Natural killer cell (primary cell): ENCODE results near the gene CTSZ. TPM values are rescaled to one million over a fixed set of nuclear protein-coding genes. Genes with fewer than 3 reads are reported as not detected.

ENCODE experiments used
- ATAC-seq, 3 donors: fragments of 150-1000 bp in 2 of 3; fragments of 200-7000 bp in 1 of 3; cut with Tn5 transposase; 1 replicate in 1 of 3; 2 replicates in 2 of 3; pipeline ENCODE4 v1.10.0; 2021; ENCODE audit warnings: mild to moderate bottlenecking in 2 of 3, moderate library complexity in 2 of 3
- DNase-seq, 2 donors: peaks; one replicate each; pipeline versions ENCODE4 v3.0.0 to v3.0.0-alpha.2; 2013 to 2021; ENCODE audit warnings: mixed read lengths in 1 of 2
- H3K27ac ChIP-seq: one replicate; pipeline ENCODE4 v1.5.1; 2013; ENCODE audit warnings: mild to moderate bottlenecking, low read length
- H3K27me3 ChIP-seq: one replicate; pipeline ENCODE4 v1.6.1; 2013; ENCODE audit warnings: low read length; ENCODE audit not compliant: control insufficient read depth, insufficient read depth
- H3K36me3 ChIP-seq: one replicate; pipeline ENCODE4 v1.6.1; 2013; ENCODE audit warnings: low read length; ENCODE audit not compliant: control insufficient read depth, insufficient read depth
- H3K4me1 ChIP-seq: one replicate; pipeline ENCODE4 v1.6.1; 2013; ENCODE audit warnings: low read length; ENCODE audit not compliant: control insufficient read depth, insufficient read depth
- H3K4me3 ChIP-seq: one replicate; pipeline ENCODE4 v1.5.1; 2013; ENCODE audit warnings: low read length
- H3K9me3 ChIP-seq: one replicate; pipeline ENCODE4 v1.6.1; 2013; ENCODE audit warnings: low read length; ENCODE audit not compliant: control insufficient read depth, insufficient read depth
- H3K27ac Mint-ChIP-seq, 2 donors: one replicate each; pipeline ENCODE4 v1.8.0; 2022; ENCODE audit warnings: mild to moderate bottlenecking in 2 of 2, mixed read lengths in 2 of 2, moderate library complexity in 1 of 2
- H3K27me3 Mint-ChIP-seq, 2 donors: one replicate each; pipeline ENCODE4 v1.8.0; 2022; ENCODE audit warnings: low read depth in 2 of 2, mixed read lengths in 2 of 2
- H3K36me3 Mint-ChIP-seq: one replicate; pipeline ENCODE4 v1.8.0; 2022; ENCODE audit warnings: mixed read lengths
- H3K4me1 Mint-ChIP-seq, 2 donors: one replicate each; pipeline ENCODE4 v1.8.0; 2022; ENCODE audit warnings: mixed read lengths in 2 of 2
- H3K4me3 Mint-ChIP-seq: one replicate; pipeline ENCODE4 v1.8.0; 2022; ENCODE audit warnings: mild to moderate bottlenecking, moderate library complexity, mixed read lengths
- H3K9me3 Mint-ChIP-seq, 2 donors: one replicate each; pipeline ENCODE4 v1.8.0; 2022; ENCODE audit warnings: mixed read lengths in 2 of 2
- WGBS: methylation state at CpG from one replicate; pipeline ENCODE4 v1.1.7; 2013; ENCODE audit warnings: missing lambda C conversion rate; ENCODE audit not compliant: insufficient coverage; 5-methylcytosine and 5-hydroxymethylcytosine counted together
- intact Hi-C: fragments of 100-400 bp; cut with micrococcal nuclease; formaldehyde crosslinking; loops from one replicate; pipeline ENCODE4 v1.14.2; 2022
- total RNA-seq, 4 donors: library from RNA; stranded (reverse); fragments of 120-200 nt in 1 of 4; gene quantifications; one replicate each; pipeline versions ENCODE4 v1.2.3 to v1.2.4, GENCODE V29; 2013 to 2022
- TF ChIP-seq, protein P1 (sequence below): fragments of 200-600 bp; IDR thresholded peaks from one replicate; pipeline ENCODE4 v1.8.0; 2022; ENCODE audit warnings: antibody characterized with exemption

CTSZ gene
- total RNA-seq, 3 donors from 2014 or later (not counting 1 experiment from before 2014, with no cell fraction given): 30.5 to 52.5 (median 42.3) TPM

- Mint-ChIP-seq H3K4me1 (peaks cover 63 to 72% of the 10 kb centered on the region in 2 donors), H3K9me3 (no peaks in the 10 kb centered on the region), H3K4me3 (no peak overlapping the region), H3K36me3 (peaks cover 28% of the 10 kb centered on the region), H3K27ac (peak overlapping the region in 1 of 2 donors; percentile 8), H3K27me3 (no peaks in the 10 kb centered on the region)
- Histone ChIP-seq H3K27me3 (no peaks in the 10 kb centered on the region), H3K4me3 (no peak overlapping the region), H3K27ac (no peak overlapping the region), H3K4me1 (peaks cover 20% of the 10 kb centered on the region), H3K36me3 (peaks cover 69% of the 10 kb centered on the region), H3K9me3 (no peaks in the 10 kb centered on the region)
- WGBS: 95% methylated on average over 8 of the region's 8 CpGs
- no peak for ATAC-seq
- intact Hi-C loops: no loop called here
- no peak for DNase-seq
- TF ChIP-seq, protein P1, sequence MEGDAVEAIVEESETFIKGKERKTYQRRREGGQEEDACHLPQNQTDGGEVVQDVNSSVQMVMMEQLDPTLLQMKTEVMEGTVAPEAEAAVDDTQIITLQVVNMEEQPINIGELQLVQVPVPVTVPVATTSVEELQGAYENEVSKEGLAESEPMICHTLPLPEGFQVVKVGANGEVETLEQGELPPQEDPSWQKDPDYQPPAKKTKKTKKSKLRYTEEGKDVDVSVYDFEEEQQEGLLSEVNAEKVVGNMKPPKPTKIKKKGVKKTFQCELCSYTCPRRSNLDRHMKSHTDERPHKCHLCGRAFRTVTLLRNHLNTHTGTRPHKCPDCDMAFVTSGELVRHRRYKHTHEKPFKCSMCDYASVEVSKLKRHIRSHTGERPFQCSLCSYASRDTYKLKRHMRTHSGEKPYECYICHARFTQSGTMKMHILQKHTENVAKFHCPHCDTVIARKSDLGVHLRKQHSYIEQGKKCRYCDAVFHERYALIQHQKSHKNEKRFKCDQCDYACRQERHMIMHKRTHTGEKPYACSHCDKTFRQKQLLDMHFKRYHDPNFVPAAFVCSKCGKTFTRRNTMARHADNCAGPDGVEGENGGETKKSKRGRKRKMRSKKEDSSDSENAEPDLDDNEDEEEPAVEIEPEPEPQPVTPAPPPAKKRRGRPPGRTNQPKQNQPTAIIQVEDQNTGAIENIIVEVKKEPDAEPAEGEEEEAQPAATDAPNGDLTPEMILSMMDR: no peak
These were observed 20.8 kb upstream of the CTSZ start for GRCh38 chr20:59027741-59028320.

- no peak for DNase-seq
- 97% methylated on average over 5 of the region's 5 CpGs for WGBS
- no peak overlapping the region for H3K27ac ChIP-seq
- intact Hi-C loops: no loop called here
- peaks cover 28% of the 10 kb centered on the region for H3K36me3 Mint-ChIP-seq
- peaks cover 72% of the 10 kb centered on the region for H3K36me3 ChIP-seq
- no peaks in the 10 kb centered on the region for H3K9me3 ChIP-seq
- H3K4me1 ChIP-seq: peaks cover 16% of the 10 kb centered on the region
- no peaks in the 10 kb centered on the region for H3K27me3 Mint-ChIP-seq
- no peak overlapping the region for H3K4me3 Mint-ChIP-seq
- no peaks in the 10 kb centered on the region for H3K9me3 Mint-ChIP-seq
- no peak for ATAC-seq
- TF ChIP-seq, protein P1: no peak
- H3K4me1 Mint-ChIP-seq: peaks cover 59 to 74% of the 10 kb centered on the region in 2 donors
- H3K27ac Mint-ChIP-seq: peak overlapping the region; percentile 1 to 8
- H3K4me3 ChIP-seq: no peak overlapping the region
- no peaks in the 10 kb centered on the region for H3K27me3 ChIP-seq
These were observed 20.1 kb upstream of the CTSZ start for GRCh38 chr20:59026904-59027740.

DNA sequence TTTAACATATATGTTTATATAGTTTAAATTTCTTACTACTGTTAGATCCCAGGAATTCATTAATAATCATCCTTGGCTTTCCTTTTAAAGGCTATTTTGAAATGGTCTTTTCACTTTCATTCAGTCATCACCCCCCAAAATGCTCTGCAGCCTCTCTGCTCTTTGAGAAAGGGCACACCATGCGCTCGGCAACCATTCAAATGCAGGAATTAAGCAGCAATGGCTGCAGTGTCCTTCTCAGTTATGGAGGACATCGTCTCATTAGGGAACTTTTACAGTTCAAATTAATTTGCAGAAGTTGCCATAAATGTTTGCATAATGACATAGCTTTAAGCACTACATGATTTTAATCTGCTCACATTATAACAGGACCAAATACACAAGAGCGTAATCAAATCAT lies 18.5 kb upstream of the CTSZ start:
- Histone ChIP-seq H3K27me3 (no peaks in the 10 kb centered on the region), H3K27ac (no peak overlapping the region), H3K4me1 (peaks cover 8% of the 10 kb centered on the region), H3K4me3 (no peak overlapping the region), H3K9me3 (no peaks in the 10 kb centered on the region), H3K36me3 (peaks cover 72% of the 10 kb centered on the region)
- ATAC-seq: no peak
- TF ChIP-seq, protein P1: no peak
- intact Hi-C loops: no loop called here
- DNase-seq: no peak
- Mint-ChIP-seq H3K9me3 (no peaks in the 10 kb centered on the region), H3K36me3 (peaks cover 28% of the 10 kb centered on the region), H3K4me3 (no peak overlapping the region), H3K27ac (peak overlapping the region in 1 of 2 donors; percentile 14), H3K27me3 (no peaks in the 10 kb centered on the region), H3K4me1 (peaks cover 52 to 63% of the 10 kb centered on the region in 2 donors)
- WGBS: 92% methylated on average over 4 of the region's 4 CpGs
